Fibroblast of pulmonary artery (primary cell): ENCODE data around the gene ARHGDIA.

Experiments
- DNase-seq: peaks from one replicate; pipeline ENCODE4 v3.0.0-alpha.2; 2010; ENCODE audit warnings: low read depth
- H3K4me3 ChIP-seq: replicated peaks from 2 replicates; pipeline ENCODE4 v1.5.1; 2011; ENCODE audit warnings: low read depth, mild to moderate bottlenecking, control low read depth, low read length, moderate library complexity
- CTCF ChIP-seq: IDR thresholded peaks from 2 replicates; pipeline ENCODE4 v1.5.1; 2011; ENCODE audit warnings: mild to moderate bottlenecking, control low read depth, low read length, inconsistent platforms; ENCODE audit errors: missing control alignments

Gene ARHGDIA

GRCh38 chr17:81913394-81914102 lies 42.4 kb upstream of the ARHGDIA start:
- H3K4me3 ChIP-seq = no peak overlapping the region
- no peak for TF ChIP-seq CTCF
- no peak for DNase-seq

GRCh38 chr17:81912441-81913309 lies 41.5 kb upstream of the ARHGDIA start:
- no peak for DNase-seq
- no peak for TF ChIP-seq CTCF
- no peak overlapping the region for H3K4me3 ChIP-seq

- no peak overlapping the region for H3K4me3 ChIP-seq
- no peak for DNase-seq
- TF ChIP-seq CTCF = no peak
Observed at GRCh38 chr17:81911969-81912368, 40.8 kb upstream of the ARHGDIA start.

GRCh38 chr17:81911277-81911961 lies 40.3 kb upstream of the ARHGDIA start, which contains the start of gene PCYT2:
Gene PCYT2, minus strand, starts transcription at chr17:81911399. Its CDS starts 44 bp downstream, at chr17:81911355.
- peak; percentile 85 for DNase-seq
- TF ChIP-seq CTCF = no peak
- H3K4me3 ChIP-seq = peak within 1 kb of the TSS; percentile 65

- peak overlapping the region; percentile 65 for H3K4me3 ChIP-seq
- no peak for TF ChIP-seq CTCF
- DNase-seq = no peak
Observed at GRCh38 chr17:81910840-81911276, 39.7 kb upstream of the ARHGDIA start.

- TF ChIP-seq CTCF = no peak
- peak overlapping the region; percentile 65 for H3K4me3 ChIP-seq
- no peak for DNase-seq
Observed at GRCh38 chr17:81909966-81910839, 39.1 kb upstream of the ARHGDIA start.
